Measurements from ENCODE around the gene MPPED1. TPM values are rescaled to one million over a fixed set of nuclear protein-coding genes. Genes with fewer than 3 reads are reported as not detected.
A peak's percentile ranks its signal among the peaks of the same experiment; 100 is the strongest.

MPPED1 gene
- total RNA-seq, 2 donors from 2014 or later = 0.11 to 0.59 TPM

- Histone ChIP-seq H3K27ac (ENCODE audit: low read depth, low read length) (no peak overlapping the region), H3K4me1 (ENCODE audit: control insufficient read depth, insufficient read depth, low read length) (peaks cover 5% of the 10 kb centered on the region), H3K9ac (ENCODE audit: extremely low read depth, low read length, poor library complexity, severe bottlenecking) (no peak overlapping the region), H3K27me3 (ENCODE audit: control insufficient read depth, insufficient read depth, low read length, poor library complexity, severe bottlenecking) (no peaks in the 10 kb centered on the region), H3K4me3 (ENCODE audit: low read length) (no peak overlapping the region), H3K9me3 (ENCODE audit: control insufficient read depth, low read length) (no peaks in the 10 kb centered on the region), H3K36me3 (ENCODE audit: control insufficient read depth, insufficient read depth, low read length) (no peaks in the 10 kb centered on the region)
- H3K27me3 Mint-ChIP-seq (ENCODE audit: insufficient read depth) = no peaks in the 10 kb centered on the region
- 71 to 83% methylated on average over 1 to 8 of the region's 8 CpGs for WGBS, 2 experiments (ENCODE audit: insufficient coverage in 1 of 2, insufficient read length in 1 of 2)
- no peak overlapping the region for H3K27ac Mint-ChIP-seq
- no peaks in the 10 kb centered on the region for H3K36me3 Mint-ChIP-seq (ENCODE audit: low read depth)
- H3K9me3 Mint-ChIP-seq = no peaks in the 10 kb centered on the region
- TF ChIP-seq CTCF (conservative IDR thresholded peaks at IDR 0.05) = no peak
- DNase-seq = peak; percentile 63
- H3K4me3 Mint-ChIP-seq = no peak overlapping the region
- H3K4me1 Mint-ChIP-seq = peaks cover 11% of the 10 kb centered on the region
Observed at GRCh38 chr22:43482318-43482625, 70.5 kb downstream of the MPPED1 start.

DNA sequence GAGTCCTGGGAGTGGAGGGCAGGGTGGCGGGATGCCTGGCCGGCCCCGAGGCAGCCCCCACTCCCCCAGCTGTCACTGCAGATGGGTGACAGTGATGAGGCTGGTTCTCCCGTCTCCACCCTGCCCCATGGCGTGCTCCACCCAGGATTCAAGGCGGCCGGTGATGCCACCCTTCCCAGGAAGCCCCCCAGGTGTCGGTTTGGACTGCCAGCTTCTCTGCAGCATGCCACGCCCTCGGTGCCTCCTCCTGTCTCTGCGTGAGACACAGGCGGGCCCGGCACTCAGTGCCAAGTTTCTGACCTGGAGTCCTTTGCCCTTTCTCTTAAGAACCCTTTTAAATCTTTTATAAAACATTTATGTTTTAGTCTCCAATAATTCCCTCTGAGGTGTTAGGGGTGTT is 71.5 kb downstream of the MPPED1 start:
- Mint-ChIP-seq H3K27ac (no peak overlapping the region), H3K4me1 (peaks cover 13% of the 10 kb centered on the region), H3K36me3 (ENCODE audit: low read depth) (no peaks in the 10 kb centered on the region), H3K27me3 (ENCODE audit: insufficient read depth) (no peaks in the 10 kb centered on the region), H3K9me3 (no peaks in the 10 kb centered on the region), H3K4me3 (no peak overlapping the region)
- Histone ChIP-seq H3K36me3 (ENCODE audit: control insufficient read depth, insufficient read depth, low read length) (no peaks in the 10 kb centered on the region), H3K4me1 (ENCODE audit: control insufficient read depth, insufficient read depth, low read length) (peaks cover 8% of the 10 kb centered on the region), H3K4me3 (ENCODE audit: low read length) (no peak overlapping the region), H3K27ac (ENCODE audit: low read depth, low read length) (no peak overlapping the region), H3K9ac (ENCODE audit: extremely low read depth, low read length, poor library complexity, severe bottlenecking) (no peak overlapping the region), H3K9me3 (ENCODE audit: control insufficient read depth, low read length) (no peaks in the 10 kb centered on the region), H3K27me3 (ENCODE audit: control insufficient read depth, insufficient read depth, low read length, poor library complexity, severe bottlenecking) (no peaks in the 10 kb centered on the region)
- TF ChIP-seq CTCF (conservative IDR thresholded peaks at IDR 0.05) = no peak
- no peak for DNase-seq
- WGBS, 2 experiments (ENCODE audit: insufficient coverage in 1 of 2, insufficient read length in 1 of 2) = 92 to 95% methylated on average over 8 to 13 of the region's 13 CpGs

DNA sequence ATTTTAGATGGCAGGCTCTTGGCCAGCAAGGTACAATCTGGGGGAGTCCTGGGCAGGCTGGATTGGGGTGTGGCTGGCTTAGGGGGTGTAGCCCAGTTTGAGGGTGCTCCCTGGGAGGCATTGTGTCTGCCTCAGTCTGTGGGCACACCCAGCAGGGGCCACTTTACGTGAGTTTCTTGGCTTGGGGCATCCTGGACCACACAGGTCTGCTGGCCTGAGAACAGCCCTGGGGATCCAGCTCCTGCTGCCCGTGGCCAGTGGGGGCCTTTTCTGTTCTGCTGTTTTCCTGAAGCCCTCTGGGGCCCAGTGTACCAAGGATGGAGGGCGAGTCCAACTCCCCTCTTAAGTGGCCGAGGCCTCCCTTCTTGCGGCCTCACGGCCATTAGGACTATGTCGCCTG is 71.9 kb downstream of the MPPED1 start:
- DNase-seq = no peak
- Histone ChIP-seq H3K27me3 (ENCODE audit: control insufficient read depth, insufficient read depth, low read length, poor library complexity, severe bottlenecking) (no peaks in the 10 kb centered on the region), H3K4me1 (ENCODE audit: control insufficient read depth, insufficient read depth, low read length) (peaks cover 8% of the 10 kb centered on the region), H3K36me3 (ENCODE audit: control insufficient read depth, insufficient read depth, low read length) (no peaks in the 10 kb centered on the region), H3K9ac (ENCODE audit: extremely low read depth, low read length, poor library complexity, severe bottlenecking) (no peak overlapping the region), H3K4me3 (ENCODE audit: low read length) (no peak overlapping the region), H3K27ac (ENCODE audit: low read depth, low read length) (no peak overlapping the region), H3K9me3 (ENCODE audit: control insufficient read depth, low read length) (no peaks in the 10 kb centered on the region)
- Mint-ChIP-seq H3K36me3 (ENCODE audit: low read depth) (no peaks in the 10 kb centered on the region), H3K27ac (no peak overlapping the region), H3K4me1 (peaks cover 17% of the 10 kb centered on the region), H3K9me3 (no peaks in the 10 kb centered on the region), H3K4me3 (no peak overlapping the region), H3K27me3 (ENCODE audit: insufficient read depth) (no peaks in the 10 kb centered on the region)
- no peak for TF ChIP-seq CTCF (conservative IDR thresholded peaks at IDR 0.05)
- 89 to 91% methylated on average over 7 of the region's 7 CpGs for WGBS, 2 experiments (ENCODE audit: insufficient coverage in 1 of 2, insufficient read length in 1 of 2)
